Esophagus muscularis mucosa (tissue), 3 donors: ENCODE results near the gene ODR4.

Experiments
- CTCF ChIP-seq, 3 experiments: fragments of 200-600 bp in 2 of 3; fragments of 450-650 bp in 1 of 3; sonication (generic) in 2 of 3; IDR thresholded peaks; one replicate each; pipeline ENCODE4 v1.5.1; 2017 to 2019; ENCODE audit warnings: antibody characterized with exemption in 3 of 3, mild to moderate bottlenecking in 2 of 3, moderate library complexity in 1 of 3
- POLR2AphosphoS5 ChIP-seq, 2 donors: sonication (generic); formaldehyde crosslinking; IDR thresholded peaks; one replicate each; pipeline ENCODE4 v1.6.1; 2017; ENCODE audit warnings: antibody characterized with exemption in 2 of 2

- no peak for TF ChIP-seq POLR2AphosphoS5 (IDR thresholded peaks at IDR 0.05)
- no peak for TF ChIP-seq CTCF (IDR thresholded peaks at IDR 0.05)
Measured at GRCh38 chr1:186446152-186446551, 70.5 kb downstream of the ODR4 start.
